Duodenal mucosa (tissue), 2 donors: Measurements from ENCODE around the gene PRUNE2.

Experiments
- H3K27ac ChIP-seq: one replicate; pipeline ENCODE4 v1.7.0; 2013; ENCODE audit warnings: low read depth, low read length
- H3K27me3 ChIP-seq, 2 donors: one replicate each; pipeline ENCODE4 v1.7.0; 2013; ENCODE audit warnings: low read length in 2 of 2, control low read depth in 1 of 2; ENCODE audit not compliant: insufficient read depth in 2 of 2, control insufficient read depth in 1 of 2
- H3K36me3 ChIP-seq, 2 donors: one replicate each; pipeline ENCODE4 v1.7.0; 2013; ENCODE audit warnings: low read length in 2 of 2, control low read depth in 1 of 2; ENCODE audit not compliant: insufficient read depth in 2 of 2, control insufficient read depth in 1 of 2
- H3K4me1 ChIP-seq, 2 donors: one replicate each; pipeline ENCODE4 v1.7.0; 2013; ENCODE audit warnings: low read length in 2 of 2, control low read depth in 1 of 2; ENCODE audit not compliant: insufficient read depth in 2 of 2, control insufficient read depth in 1 of 2
- H3K4me3 ChIP-seq, 2 donors: one replicate each; pipeline ENCODE4 v1.7.0; 2013; ENCODE audit warnings: low read length in 2 of 2, low read depth in 1 of 2
- H3K9ac ChIP-seq, 2 donors: one replicate each; pipeline ENCODE4 v1.7.0; 2013; ENCODE audit warnings: low read length in 2 of 2, low read depth in 1 of 2
- H3K9me3 ChIP-seq, 2 donors: one replicate each; pipeline ENCODE4 v1.7.0; 2013; ENCODE audit warnings: low read length in 2 of 2, control low read depth in 1 of 2; ENCODE audit not compliant: control insufficient read depth in 1 of 2

The PRUNE2 gene

GRCh38 chr9:76692458-76693129 lies 213.3 kb downstream of the PRUNE2 start:
- Histone ChIP-seq H3K9ac (peak overlapping the region in 1 of 2 donors; percentile 40), H3K4me1 (peaks cover 24 to 39% of the 10 kb centered on the region in 2 donors), H3K27ac (no peak overlapping the region), H3K9me3 (no peaks in the 10 kb centered on the region), H3K27me3 (no peaks in the 10 kb centered on the region), H3K4me3 (peak overlapping the region; percentile 33 to 61), H3K36me3 (no peaks in the 10 kb centered on the region)

- Histone ChIP-seq H3K4me3 (peak overlapping the region; percentile 33 to 61), H3K36me3 (no peaks in the 10 kb centered on the region), H3K9me3 (no peaks in the 10 kb centered on the region), H3K9ac (peak overlapping the region in 1 of 2 donors; percentile 40), H3K4me1 (peaks cover 24 to 39% of the 10 kb centered on the region in 2 donors), H3K27ac (no peak overlapping the region), H3K27me3 (no peaks in the 10 kb centered on the region)
Measured at GRCh38 chr9:76691517-76692313, 214.2 kb downstream of the PRUNE2 start.

- H3K4me1 ChIP-seq, result peaks cover 24 to 39% of the 10 kb centered on the region in 2 donors
- no peak overlapping the region for H3K4me3 ChIP-seq
- no peak overlapping the region for H3K9ac ChIP-seq
- H3K9me3 ChIP-seq, result no peaks in the 10 kb centered on the region
- H3K36me3 ChIP-seq, result no peaks in the 10 kb centered on the region
- H3K27me3 ChIP-seq, result no peaks in the 10 kb centered on the region
- no peak overlapping the region for H3K27ac ChIP-seq
Measured at GRCh38 chr9:76690973-76691370, 214.9 kb downstream of the PRUNE2 start.

GRCh38 chr9:76690246-76690972 lies 215.5 kb downstream of the PRUNE2 start:
- H3K27ac ChIP-seq, result no peak overlapping the region
- peaks cover 24 to 39% of the 10 kb centered on the region in 2 donors for H3K4me1 ChIP-seq
- no peaks in the 10 kb centered on the region for H3K9me3 ChIP-seq
- no peak overlapping the region for H3K4me3 ChIP-seq
- H3K27me3 ChIP-seq, result no peaks in the 10 kb centered on the region
- H3K36me3 ChIP-seq, result no peaks in the 10 kb centered on the region
- no peak overlapping the region for H3K9ac ChIP-seq

GRCh38 chr9:76688471-76689238 lies 217.3 kb downstream of the PRUNE2 start:
- Histone ChIP-seq H3K9me3 (no peaks in the 10 kb centered on the region), H3K27ac (no peak overlapping the region), H3K4me3 (no peak overlapping the region), H3K36me3 (no peaks in the 10 kb centered on the region), H3K9ac (no peak overlapping the region), H3K27me3 (no peaks in the 10 kb centered on the region), H3K4me1 (peaks cover 24 to 39% of the 10 kb centered on the region in 2 donors)

- H3K27ac ChIP-seq, result no peak overlapping the region
- H3K27me3 ChIP-seq, result no peaks in the 10 kb centered on the region
Measured at GRCh38 chr9:76687861-76688391, 218.0 kb downstream of the PRUNE2 start.

GRCh38 chr9:76686756-76687155 lies 219.2 kb downstream of the PRUNE2 start:
- H3K36me3 ChIP-seq, result no peaks in the 10 kb centered on the region
- no peaks in the 10 kb centered on the region for H3K27me3 ChIP-seq
- no peak overlapping the region for H3K27ac ChIP-seq
- no peaks in the 10 kb centered on the region for H3K9me3 ChIP-seq
- peaks cover 14 to 29% of the 10 kb centered on the region in 2 donors for H3K4me1 ChIP-seq
- H3K4me3 ChIP-seq, result no peak overlapping the region
- H3K9ac ChIP-seq, result no peak overlapping the region

More at GRCh38 chr9:76687861-76688391, 218.0 kb downstream of the PRUNE2 start:
- Histone ChIP-seq H3K4me3 (no peak overlapping the region), H3K9ac (no peak overlapping the region), H3K4me1 (peaks cover 24 to 39% of the 10 kb centered on the region in 2 donors), H3K36me3 (no peaks in the 10 kb centered on the region), H3K9me3 (no peaks in the 10 kb centered on the region)

- Histone ChIP-seq H3K36me3 (no peaks in the 10 kb centered on the region), H3K9ac (no peak overlapping the region), H3K4me1 (peaks cover 5 to 9% of the 10 kb centered on the region in 2 donors)
Measured at GRCh38 chr9:76684213-76684612, 221.7 kb downstream of the PRUNE2 start.

GRCh38 chr9:76681556-76681955 lies 224.4 kb downstream of the PRUNE2 start:
- Histone ChIP-seq H3K36me3 (no peaks in the 10 kb centered on the region), H3K4me1 (no peaks in the 10 kb centered on the region), H3K27ac (no peak overlapping the region), H3K9me3 (no peaks in the 10 kb centered on the region), H3K27me3 (no peaks in the 10 kb centered on the region), H3K4me3 (no peak overlapping the region), H3K9ac (no peak overlapping the region)

More at GRCh38 chr9:76684213-76684612, 221.7 kb downstream of the PRUNE2 start:
- Histone ChIP-seq H3K4me3 (no peak overlapping the region), H3K9me3 (no peaks in the 10 kb centered on the region), H3K27ac (no peak overlapping the region), H3K27me3 (no peaks in the 10 kb centered on the region)
